Tibial nerve (tissue), 4 donors: ENCODE data around the gene EBF3. TPM values are rescaled to one million over a fixed set of nuclear protein-coding genes. Genes with fewer than 3 reads are reported as not detected.

Experiments used
- DNase-seq, 2 donors: peaks; one replicate each; pipeline ENCODE4 v3.0.0-alpha.2; 2019; ENCODE audit warnings: low spot score in 2 of 2
- H3K27ac ChIP-seq, 4 donors: fragments of 200-600 bp; sonication (generic) in 3 of 4; one replicate each; pipeline ENCODE4 v1.5.1; 2017 to 2019; ENCODE audit warnings: mild to moderate bottlenecking in 1 of 4
- H3K27me3 ChIP-seq, 2 donors: fragments of 200-600 bp; sonication (generic) in 1 of 2; one replicate each; pipeline versions ENCODE4 v1.5.1 to v1.6.0; 2017 to 2019
- H3K36me3 ChIP-seq, 3 donors: fragments of 200-600 bp; sonication (generic); one replicate each; pipeline ENCODE4 v1.5.1; 2018 to 2019
- H3K4me1 ChIP-seq, 4 donors: fragments of 200-600 bp; sonication (generic) in 3 of 4; one replicate each; pipeline ENCODE4 v1.5.1; 2017 to 2019
- H3K4me3 ChIP-seq, 4 donors: fragments of 200-600 bp; sonication (generic) in 3 of 4; one replicate each; pipeline ENCODE4 v1.5.1; 2017 to 2019; ENCODE audit warnings: mild to moderate bottlenecking in 1 of 4, moderate library complexity in 1 of 4
- H3K9me3 ChIP-seq, 4 donors: fragments of 200-600 bp; sonication (generic) in 3 of 4; one replicate each; pipeline ENCODE4 v1.5.1; 2017 to 2019
- CTCF ChIP-seq, 5 experiments: fragments of 200-600 bp in 3 of 5; fragments of 450-650 bp in 2 of 5; sonication (generic) in 3 of 5; IDR thresholded peaks; one replicate each; pipeline ENCODE4 v1.5.1; 2016 to 2019; ENCODE audit warnings: antibody characterized with exemption in 5 of 5, mild to moderate bottlenecking in 3 of 5, moderate library complexity in 2 of 5
- EP300 ChIP-seq, 2 donors: sonication (generic); formaldehyde crosslinking; IDR thresholded peaks; one replicate each; pipeline ENCODE4 v1.6.1; 2017; ENCODE audit warnings: antibody characterized with exemption in 2 of 2, mild to moderate bottlenecking in 1 of 2
- POLR2A ChIP-seq, 2 donors: fragments of 450-650 bp; IDR thresholded peaks; one replicate each; pipeline ENCODE4 v1.6.1; 2017; ENCODE audit warnings: antibody characterized with exemption in 2 of 2, mild to moderate bottlenecking in 2 of 2, moderate library complexity in 2 of 2
- whole genome bisulfite sequencing, 2 donors: methylation state at CpG; one replicate each; pipeline ENCODE4 v1.1.5; 2018; 5-methylcytosine and 5-hydroxymethylcytosine counted together
- total RNA-seq, 4 donors: library from RNA; depleted of rRNA; stranded (reverse); fragments of >200 nt; gene quantifications; one replicate each; pipeline ENCODE4 v1.1.0, GENCODE V29; 2016

The EBF3 gene
- total RNA-seq, 4 donors from 2014 or later: 27.3 to 41.0 (median 31.2) TPM

GRCh38 chr10:129814681-129815646 lies 149.1 kb downstream of the EBF3 start:
- no peaks in the 10 kb centered on the region for H3K4me1 ChIP-seq
- H3K27me3 ChIP-seq: no peaks in the 10 kb centered on the region
- 68 to 69% methylated on average over 12 of the region's 12 CpGs for WGBS, 2 donors
- no peak overlapping the region for H3K4me3 ChIP-seq
- no peaks in the 10 kb centered on the region for H3K36me3 ChIP-seq
- H3K9me3 ChIP-seq: peaks cover 0 to 9% (median 0%) of the 10 kb centered on the region in 4 donors
- no peak overlapping the region for H3K27ac ChIP-seq
- DNase-seq: no peak
- TF ChIP-seq POLR2A (IDR thresholded peaks at IDR 0.05): no peak
- TF ChIP-seq EP300 (IDR thresholded peaks at IDR 0.05): no peak
- no peak for TF ChIP-seq CTCF (IDR thresholded peaks at IDR 0.05)

GRCh38 chr10:129812398-129812797 lies 151.7 kb downstream of the EBF3 start:
- Histone ChIP-seq H3K27ac (no peak overlapping the region), H3K4me3 (no peak overlapping the region), H3K27me3 (no peaks in the 10 kb centered on the region), H3K9me3 (peaks cover 0 to 9% (median 0%) of the 10 kb centered on the region in 4 donors), H3K36me3 (no peaks in the 10 kb centered on the region), H3K4me1 (no peaks in the 10 kb centered on the region)
- DNase-seq: no peak
- TF ChIP-seq EP300 (IDR thresholded peaks at IDR 0.05) (no peak), CTCF (IDR thresholded peaks at IDR 0.05) (no peak), POLR2A (IDR thresholded peaks at IDR 0.05) (no peak)
- 71 to 74% methylated on average over 7 of the region's 7 CpGs for WGBS, 2 donors

GRCh38 chr10:129811208-129811607 lies 152.9 kb downstream of the EBF3 start:
- DNase-seq: no peak
- TF ChIP-seq EP300 (IDR thresholded peaks at IDR 0.05) (no peak), CTCF (IDR thresholded peaks at IDR 0.05) (no peak), POLR2A (IDR thresholded peaks at IDR 0.05) (no peak)
- no peaks in the 10 kb centered on the region for H3K27me3 ChIP-seq
- H3K27ac ChIP-seq: no peak overlapping the region
- H3K4me1 ChIP-seq: no peaks in the 10 kb centered on the region
- WGBS, 2 donors: 91 to 94% methylated on average over 6 to 9 of the region's 9 CpGs
- H3K4me3 ChIP-seq: no peak overlapping the region
- H3K36me3 ChIP-seq: no peaks in the 10 kb centered on the region
- H3K9me3 ChIP-seq: peaks cover 0 to 13% (median 0%) of the 10 kb centered on the region in 4 donors

DNA sequence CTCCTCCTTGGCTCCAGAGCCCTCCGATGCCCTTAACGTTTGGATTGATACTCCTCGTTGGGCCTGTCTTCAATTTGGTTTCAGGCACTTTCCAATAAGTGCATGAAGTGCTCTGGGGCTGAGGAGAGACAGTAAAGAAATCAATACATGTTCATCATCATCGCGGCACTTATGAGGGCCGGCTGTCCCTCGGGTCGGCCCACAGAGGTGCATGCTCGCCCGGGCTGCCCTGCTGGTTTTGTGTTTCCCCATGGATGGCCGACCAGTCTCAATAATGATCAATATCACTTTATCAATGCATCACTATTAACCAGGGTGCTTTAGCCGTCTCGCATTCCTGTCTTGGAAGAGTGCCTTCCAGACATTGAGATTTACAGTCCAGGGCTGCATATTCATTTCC lies 154.2 kb downstream of the EBF3 start:
- Histone ChIP-seq H3K4me3 (no peak overlapping the region), H3K4me1 (no peaks in the 10 kb centered on the region), H3K27ac (no peak overlapping the region), H3K36me3 (peaks cover 0 to 8% (median 0%) of the 10 kb centered on the region in 3 donors), H3K9me3 (peaks cover 0 to 26% (median under 1%) of the 10 kb centered on the region in 4 donors), H3K27me3 (no peaks in the 10 kb centered on the region)
- no peak for DNase-seq
- TF ChIP-seq EP300 (IDR thresholded peaks at IDR 0.05) (no peak), POLR2A (IDR thresholded peaks at IDR 0.05) (no peak), CTCF (IDR thresholded peaks at IDR 0.05) (no peak)
- 87 to 89% methylated on average over 13 of the region's 13 CpGs for WGBS, 2 donors

GRCh38 chr10:129809431-129809830 lies 154.6 kb downstream of the EBF3 start:
- H3K36me3 ChIP-seq: peaks cover 0 to 8% (median 0%) of the 10 kb centered on the region in 3 donors
- H3K27me3 ChIP-seq: no peaks in the 10 kb centered on the region
- 81 to 89% methylated on average over 6 to 9 of the region's 9 CpGs for WGBS, 2 donors
- H3K9me3 ChIP-seq: peaks cover 0 to 25% (median 3%) of the 10 kb centered on the region in 4 donors
- no peaks in the 10 kb centered on the region for H3K4me1 ChIP-seq
- TF ChIP-seq CTCF (IDR thresholded peaks at IDR 0.05) (no peak), EP300 (IDR thresholded peaks at IDR 0.05) (no peak), POLR2A (IDR thresholded peaks at IDR 0.05) (no peak)
- no peak overlapping the region for H3K4me3 ChIP-seq
- no peak for DNase-seq
- H3K27ac ChIP-seq: no peak overlapping the region
